B cell (primary cell): ENCODE data around the gene SETBP1. TPM values are rescaled to one million over a fixed set of nuclear protein-coding genes. Genes with fewer than 3 reads are reported as not detected.

Experiments
- ATAC-seq: fragments of 200-7000 bp; cut with Tn5 transposase; one replicate; pipeline ENCODE4 v1.10.0; 2021; ENCODE audit warnings: low read depth, mild to moderate bottlenecking, moderate number of reproducible peaks, moderate library complexity
- CTCF ChIA-PET: fragments of 350-600 bp; sonication (Branson Sonifier 250); formaldehyde crosslinking; loops from one replicate; lab custom pipeline; 2021; ENCODE audit warnings: antibody characterized with exemption, inconsistent platforms; lab: Charles Lee
- POLR2A ChIA-PET: fragments of 350-600 bp; sonication (Branson Sonifier 250); formaldehyde crosslinking; loops from one replicate; lab custom pipeline; 2021; ENCODE audit warnings: antibody characterized with exemption; lab: Charles Lee
- DNase-seq: peaks from one replicate; pipeline ENCODE4 v3.0.0; 2013
- H2AFZ ChIP-seq: 2 replicates; pipeline ENCODE4 v1.6.1; 2012; ENCODE audit warnings: mild to moderate bottlenecking, low read depth, low read length; ENCODE audit not compliant: insufficient read depth, poor library complexity, severe bottlenecking
- H3K27ac ChIP-seq, 2 donors: 1 replicate in 1 of 2; 2 replicates in 1 of 2; pipeline ENCODE4 v1.5.1; 2012 to 2013; ENCODE audit warnings: low read length in 2 of 2, mild to moderate bottlenecking in 2 of 2, moderate library complexity in 1 of 2
- H3K27me3 ChIP-seq, 4 experiments: fragments of 200-600 bp in 1 of 4; sonication (generic) in 1 of 4; replicated peaks in 1 of 4; 1 replicate in 2 of 4; 2 replicates in 2 of 4; pipeline versions ENCODE4 v1.6.1 to v1.7.0; 2013 to 2016; ENCODE audit warnings: low read length in 3 of 4, mild to moderate bottlenecking in 2 of 4, mixed read lengths in 1 of 4, moderate library complexity in 1 of 4; ENCODE audit not compliant: insufficient read depth in 4 of 4, control insufficient read depth in 3 of 4; ENCODE audit errors: control extremely low read depth in 1 of 4
- H3K36me3 ChIP-seq, 2 experiments: replicated peaks in 1 of 2; 1 replicate in 1 of 2; 2 replicates in 1 of 2; pipeline versions ENCODE4 v1.6.1 to v1.7.1; 2013; ENCODE audit warnings: low read length in 1 of 2; ENCODE audit not compliant: insufficient read depth in 2 of 2, control insufficient read depth in 1 of 2; ENCODE audit errors: control extremely low read depth in 1 of 2, extremely low read depth in 1 of 2
- H3K4me1 ChIP-seq, 2 donors: fragments of 200-600 bp in 1 of 2; sonication (generic) in 1 of 2; 1 replicate in 1 of 2; 2 replicates in 1 of 2; pipeline versions ENCODE4 v1.5.1 to v1.6.1; 2013 to 2017; ENCODE audit warnings: low read length in 2 of 2; ENCODE audit not compliant: control insufficient read depth in 2 of 2, insufficient read depth in 2 of 2
- H3K4me2 ChIP-seq: replicated peaks from 2 replicates; pipeline ENCODE3; 2012; ENCODE audit warnings: mild to moderate bottlenecking, low read depth, low read length; ENCODE audit not compliant: poor library complexity, severe bottlenecking
- H3K4me3 ChIP-seq, 5 experiments: fragments of 200-600 bp in 1 of 5; sonication (generic) in 1 of 5; 1 replicate in 3 of 5; 2 replicates in 2 of 5; pipeline versions ENCODE4 v1.5.1 to v1.7.0; 2011 to 2016; ENCODE audit warnings: low read length in 4 of 5, mild to moderate bottlenecking in 4 of 5, low read depth in 2 of 5, control low read depth in 1 of 5, moderate library complexity in 1 of 5; ENCODE audit not compliant: insufficient read depth in 1 of 5; ENCODE audit errors: control extremely low read depth in 1 of 5, extremely low read depth in 1 of 5
- H3K79me2 ChIP-seq: fragments of 200-600 bp; sonication (generic); one replicate; pipeline ENCODE4 v1.6.0; 2016; ENCODE audit warnings: low read length; ENCODE audit not compliant: control insufficient read depth, insufficient read depth
- H3K9ac ChIP-seq: fragments of 200-600 bp; sonication (generic); 2 replicates; pipeline ENCODE4 v1.6.1; 2017; ENCODE audit warnings: mild to moderate bottlenecking, low read length, moderate library complexity
- H3K9me3 ChIP-seq, 3 donors: one replicate each; pipeline versions ENCODE4 v1.6.1 to v1.7.1; 2013; ENCODE audit warnings: low read length in 2 of 3; ENCODE audit not compliant: control insufficient read depth in 2 of 3, insufficient read depth in 1 of 3; ENCODE audit errors: control extremely low read depth in 1 of 3
- H4K20me1 ChIP-seq: 2 replicates; pipeline ENCODE4 v1.6.0; 2012; ENCODE audit warnings: mild to moderate bottlenecking, low read length; ENCODE audit not compliant: insufficient read depth, control insufficient read depth, poor library complexity, severe bottlenecking
- H3K27ac Mint-ChIP-seq: one replicate; pipeline ENCODE4 v1.8.0; 2021; ENCODE audit warnings: mixed read lengths
- H3K27me3 Mint-ChIP-seq: one replicate; pipeline ENCODE4 v1.8.0; 2021; ENCODE audit warnings: mixed read lengths
- H3K4me1 Mint-ChIP-seq: one replicate; pipeline ENCODE4 v1.8.0; 2021; ENCODE audit warnings: mixed read lengths
- H3K4me3 Mint-ChIP-seq: one replicate; pipeline ENCODE4 v1.8.0; 2021; ENCODE audit warnings: mixed read lengths
- H3K9me3 Mint-ChIP-seq: one replicate; pipeline ENCODE4 v1.8.0; 2022; ENCODE audit warnings: mixed read lengths; ENCODE audit not compliant: insufficient read depth
- EZH2 ChIP-seq: IDR thresholded peaks from 2 replicates; pipeline ENCODE4 v1.6.1; 2012; ENCODE audit warnings: borderline replicate concordance, low read depth, mild to moderate bottlenecking, moderate library complexity, low read length; ENCODE audit not compliant: insufficient read depth, poor library complexity, severe bottlenecking
- WGBS: methylation state at CpG from one replicate; pipeline ENCODE4 v1.1.5; 2013; ENCODE audit warnings: missing lambda C conversion rate; ENCODE audit not compliant: insufficient coverage; 5-methylcytosine and 5-hydroxymethylcytosine counted together
- intact Hi-C: fragments of 100-400 bp; cut with micrococcal nuclease; formaldehyde crosslinking; loops from one replicate; pipeline ENCODE4 v1.10.0; 2022
- polyA plus RNA-seq: library from polyadenylated mRNA; depleted of rRNA; stranded (reverse); fragments of >200 nt; gene quantifications from 2 replicates; pipeline ENCODE4 v1.2.3, GENCODE V29; 2012
- total RNA-seq, 2 donors: library from RNA; stranded (reverse); fragments of 120-200 nt in 1 of 2; gene quantifications; 1 replicate in 1 of 2; 2 replicates in 1 of 2; pipeline versions ENCODE4 v1.2.3 to v1.2.4, GENCODE V29; 2013 to 2022
- TF ChIP-seq, protein P1 (sequence below): fragments of 200-600 bp; IDR thresholded peaks from one replicate; pipeline ENCODE4 v1.8.0; 2022; ENCODE audit warnings: antibody characterized with exemption, mild to moderate bottlenecking

SETBP1 gene
- total and polyA plus RNA-seq, 2 donors (not counting 1 experiment from before 2014, with no cell fraction given), result 15.1 to 129 TPM

DNA sequence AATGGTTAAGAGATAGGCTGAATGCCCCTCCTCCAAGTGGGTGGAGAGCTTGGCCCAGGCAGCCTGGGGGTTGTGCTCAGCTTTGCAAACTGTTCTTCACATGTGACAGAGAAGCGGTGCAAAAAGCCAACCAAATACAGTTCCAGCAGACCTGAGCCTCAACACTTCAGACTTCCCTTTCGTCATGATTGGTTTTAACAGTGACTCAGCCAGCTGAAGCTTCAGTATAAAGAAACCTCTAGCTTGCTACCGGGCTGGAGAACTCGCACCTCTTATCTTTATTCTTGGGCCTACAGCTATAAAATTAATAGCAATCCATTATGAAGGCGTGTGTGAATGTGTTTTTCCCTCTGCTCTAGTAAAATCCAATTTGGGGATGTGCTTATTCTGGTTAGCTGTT is 20.0 kb downstream of the SETBP1 start:
- peak overlapping the region; percentile 10 for H3K4me3 Mint-ChIP-seq
- H3K9me3 Mint-ChIP-seq, result no peaks in the 10 kb centered on the region
- ChIA-PET POLR2A (interaction anchor here (1.0 kb wide), 1 partner anchor 141 kb away, joined by 3 read pairs; no protein-coding TSS in a partner anchor), CTCF (interaction anchor here (0.7 to 1.5 kb wide), 4 partner anchors 12 to 22 kb away, joined by 4 to 6 read pairs (median 4); partner anchors contain the start of gene SETBP1)
- Histone ChIP-seq H3K9me3 (no peaks in the 10 kb centered on the region), H3K4me2 (peak overlapping the region; percentile 28), H3K79me2 (peaks cover 76% of the 10 kb centered on the region), H3K9ac (no peak overlapping the region), H4K20me1 (peaks cover 10% of the 10 kb centered on the region), H3K36me3 (peaks cover 1 to 37% of the 10 kb centered on the region in 2 experiments), H3K4me3 (no peak overlapping the region), H3K27me3 (no peaks in the 10 kb centered on the region), H3K4me1 (peaks cover 28 to 46% of the 10 kb centered on the region in 2 donors), H2AFZ (no peak overlapping the region), H3K27ac (peak overlapping the region in 1 of 2 donors; percentile 44)
- TF ChIP-seq EZH2, result no peak
- TF ChIP-seq, protein P1, sequence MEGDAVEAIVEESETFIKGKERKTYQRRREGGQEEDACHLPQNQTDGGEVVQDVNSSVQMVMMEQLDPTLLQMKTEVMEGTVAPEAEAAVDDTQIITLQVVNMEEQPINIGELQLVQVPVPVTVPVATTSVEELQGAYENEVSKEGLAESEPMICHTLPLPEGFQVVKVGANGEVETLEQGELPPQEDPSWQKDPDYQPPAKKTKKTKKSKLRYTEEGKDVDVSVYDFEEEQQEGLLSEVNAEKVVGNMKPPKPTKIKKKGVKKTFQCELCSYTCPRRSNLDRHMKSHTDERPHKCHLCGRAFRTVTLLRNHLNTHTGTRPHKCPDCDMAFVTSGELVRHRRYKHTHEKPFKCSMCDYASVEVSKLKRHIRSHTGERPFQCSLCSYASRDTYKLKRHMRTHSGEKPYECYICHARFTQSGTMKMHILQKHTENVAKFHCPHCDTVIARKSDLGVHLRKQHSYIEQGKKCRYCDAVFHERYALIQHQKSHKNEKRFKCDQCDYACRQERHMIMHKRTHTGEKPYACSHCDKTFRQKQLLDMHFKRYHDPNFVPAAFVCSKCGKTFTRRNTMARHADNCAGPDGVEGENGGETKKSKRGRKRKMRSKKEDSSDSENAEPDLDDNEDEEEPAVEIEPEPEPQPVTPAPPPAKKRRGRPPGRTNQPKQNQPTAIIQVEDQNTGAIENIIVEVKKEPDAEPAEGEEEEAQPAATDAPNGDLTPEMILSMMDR, result no peak
- 6% methylated on average over 2 of the region's 5 CpGs for WGBS
- DNase-seq (peak; percentile 54), ATAC-seq (peak; percentile 96)
- peaks cover 78% of the 10 kb centered on the region for H3K4me1 Mint-ChIP-seq
- H3K27me3 Mint-ChIP-seq, result no peaks in the 10 kb centered on the region
- peak overlapping the region; percentile 44 for H3K27ac Mint-ChIP-seq
- intact Hi-C loops, result loop anchor here (1.0 kb wide), 1 partner anchor 19 kb away; no protein-coding TSS in a partner anchor

DNA sequence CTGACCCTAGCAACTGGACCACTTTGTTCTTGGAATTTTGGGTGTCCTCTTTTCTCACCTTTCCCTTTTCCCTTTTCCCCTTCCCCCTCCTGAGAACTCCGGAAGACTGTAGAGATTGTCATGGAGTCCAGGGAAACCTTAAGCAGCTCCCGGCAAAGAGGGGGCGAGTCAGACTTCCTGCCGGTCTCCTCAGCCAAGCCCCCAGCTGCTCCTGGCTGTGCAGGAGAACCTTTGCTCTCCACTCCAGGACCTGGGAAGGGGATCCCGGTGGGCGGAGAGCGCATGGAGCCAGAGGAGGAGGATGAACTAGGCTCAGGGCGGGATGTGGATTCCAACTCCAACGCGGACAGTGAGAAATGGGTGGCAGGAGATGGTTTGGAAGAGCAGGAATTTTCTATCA is 20.5 kb downstream of the SETBP1 start:
- H3K27me3 Mint-ChIP-seq, result no peaks in the 10 kb centered on the region
- peak overlapping the region; percentile 44 for H3K27ac Mint-ChIP-seq
- no peak overlapping the region for H3K9ac ChIP-seq
- H3K9me3 Mint-ChIP-seq, result no peaks in the 10 kb centered on the region
- no peaks in the 10 kb centered on the region for H3K9me3 ChIP-seq
- ATAC-seq (no peak), DNase-seq (no peak)
- H3K27me3 ChIP-seq, result no peaks in the 10 kb centered on the region
- H3K4me1 Mint-ChIP-seq, result peaks cover 73% of the 10 kb centered on the region
- no peak overlapping the region for H2AFZ ChIP-seq
- H3K36me3 ChIP-seq, result peaks cover 2 to 41% of the 10 kb centered on the region in 2 experiments
- H3K27ac ChIP-seq, result peak overlapping the region in 1 of 2 donors; percentile 44
- no peak overlapping the region for H3K4me3 Mint-ChIP-seq
- H3K79me2 ChIP-seq, result peaks cover 77% of the 10 kb centered on the region
- peak overlapping the region; percentile 28 for H3K4me2 ChIP-seq
- intact Hi-C loops, result no loop called here
- ChIA-PET CTCF (interaction anchor here (1.3 to 1.5 kb wide), 2 partner anchors 12 to 21 kb away, joined by 4 to 6 read pairs; partner anchors contain the start of gene SETBP1), POLR2A (no interaction called here)
- TF ChIP-seq, protein P1, result no peak
- TF ChIP-seq EZH2, result no peak
- H3K4me1 ChIP-seq, result peaks cover 28 to 46% of the 10 kb centered on the region in 2 donors
- WGBS, result 100% methylated on average over 4 of the region's 10 CpGs
- H4K20me1 ChIP-seq, result peaks cover 13% of the 10 kb centered on the region
- H3K4me3 ChIP-seq, result no peak overlapping the region
